SK-N-SH (cell line): ENCODE data around the gene SSR3. TPM values are rescaled to one million over a fixed set of nuclear protein-coding genes. Genes with fewer than 3 reads are reported as not detected.

Source experiments
- CTCF ChIA-PET: fragments of 300-600, 350-600 bp; formaldehyde crosslinking; extraction: SDS; loops from one replicate; lab custom pipeline; 2021; lab: Yijun Ruan, JAX
- POLR2A ChIA-PET: fragments of 350-600 bp; sonication (Branson Sonifier 250); formaldehyde crosslinking; extraction: SDS; loops from one replicate; lab custom pipeline; 2020; ENCODE audit warnings: antibody characterized with exemption, inconsistent platforms; lab: Yijun Ruan, JAX
- DNase-seq: peaks from one replicate; pipeline ENCODE4 v3.0.0; 2012
- H2AFZ ChIP-seq: fragments of 200-600 bp; sonication (generic); 2 replicates; pipeline ENCODE4 v1.8.1; 2016; ENCODE audit warnings: antibody characterized with exemption, mild to moderate bottlenecking, low read depth
- H3F3A ChIP-seq: fragments of 200-600 bp; sonication (generic); replicated peaks from 2 replicates; pipeline ENCODE3; 2016; ENCODE audit warnings: antibody characterized with exemption, mild to moderate bottlenecking; ENCODE audit not compliant: insufficient read depth
- H3K27ac ChIP-seq, 2 experiments: fragments of 200-500 bp in 1 of 2; fragments of 200-600 bp in 1 of 2; sonication (Bioruptor generic) in 1 of 2; sonication (generic), shearing (Covaris generic) in 1 of 2; 2 replicates each; pipeline versions ENCODE4 v1.5.1 to v1.6.1; 2014 to 2016; ENCODE audit warnings: low read depth in 2 of 2, inconsistent platforms in 1 of 2, low read length in 1 of 2, mild to moderate bottlenecking in 1 of 2, mixed read lengths in 1 of 2
- H3K27me3 ChIP-seq: fragments of 200-600 bp; sonication (generic), shearing (Covaris generic); 2 replicates; pipeline ENCODE4 v1.6.1; 2016; ENCODE audit warnings: mixed run types; ENCODE audit not compliant: insufficient read depth
- H3K36me3 ChIP-seq, 2 experiments: fragments of 200-500 bp in 1 of 2; fragments of 200-600 bp in 1 of 2; sonication (Bioruptor generic) in 1 of 2; sonication (generic) in 1 of 2; replicated peaks in 1 of 2; 2 replicates each; pipeline versions ENCODE3 to v1.5.1; 2014 to 2016; ENCODE audit warnings: low read length in 1 of 2, mild to moderate bottlenecking in 1 of 2; ENCODE audit not compliant: insufficient read depth in 2 of 2, control insufficient read depth in 1 of 2
- H3K4me1 ChIP-seq, 2 experiments: fragments of 200-500 bp in 1 of 2; fragments of 200-600 bp in 1 of 2; sonication (Bioruptor generic) in 1 of 2; sonication (generic), shearing (Covaris generic) in 1 of 2; 2 replicates each; pipeline versions ENCODE4 v1.5.1 to v1.6.1; 2014 to 2016; ENCODE audit warnings: low read depth in 1 of 2, low read length in 1 of 2, mixed run types in 1 of 2; ENCODE audit not compliant: insufficient read depth in 2 of 2, control insufficient read depth in 1 of 2
- H3K4me2 ChIP-seq: fragments of 200-600 bp; sonication (generic), shearing (Covaris generic); 2 replicates; pipeline ENCODE4 v1.6.1; 2017; ENCODE audit warnings: mixed run types
- H3K4me3 ChIP-seq, 2 experiments: fragments of 200-500 bp in 1 of 2; fragments of 200-600 bp in 1 of 2; sonication (Bioruptor generic) in 1 of 2; sonication (generic), shearing (Covaris generic) in 1 of 2; 2 replicates each; pipeline versions ENCODE4 v1.5.1 to v1.8.1; 2014 to 2016; ENCODE audit warnings: low read depth in 2 of 2, inconsistent platforms in 1 of 2, low read length in 1 of 2, mild to moderate bottlenecking in 1 of 2, mixed read lengths in 1 of 2, moderate library complexity in 1 of 2
- H3K79me2 ChIP-seq: fragments of 200-600 bp; sonication (generic); 2 replicates; pipeline ENCODE4 v1.8.1; 2017; ENCODE audit warnings: mild to moderate bottlenecking; ENCODE audit not compliant: insufficient read depth
- H3K9ac ChIP-seq: fragments of 200-600 bp; sonication (generic); 2 replicates; pipeline ENCODE4 v1.6.1; 2017; ENCODE audit warnings: mixed run types
- H3K9me2 ChIP-seq: fragments of 200-600 bp; sonication (generic); 2 replicates; pipeline ENCODE4 v1.6.1; 2017; ENCODE audit warnings: mixed run types
- H3K9me3 ChIP-seq: fragments of 200-600 bp; sonication (generic); 2 replicates; pipeline ENCODE4 v1.6.1; 2017; ENCODE audit warnings: mixed run types, mild to moderate bottlenecking, moderate library complexity
- H4K20me1 ChIP-seq: fragments of 200-600 bp; sonication (generic); 2 replicates; pipeline ENCODE4 v1.6.1; 2017; ENCODE audit warnings: mild to moderate bottlenecking, mixed run types; ENCODE audit not compliant: insufficient read depth
- EP300 ChIP-seq, 2 experiments: IDR thresholded peaks; 2 replicates each; pipeline versions ENCODE4 v1.4.0 to v1.6.1; 2012; ENCODE audit warnings: borderline replicate concordance in 1 of 2, low read depth in 1 of 2, low read length in 1 of 2
- EZH2phosphoT487 ChIP-seq: fragments of 200-600 bp; sonication (generic); IDR thresholded peaks from 2 replicates; pipeline ENCODE4 v1.6.1; 2017; ENCODE audit warnings: low read depth, mixed run types, mild to moderate bottlenecking, antibody characterized with exemption, moderate library complexity, borderline replicate concordance
- FOXJ3 ChIP-seq: sonication (generic); formaldehyde crosslinking; IDR thresholded peaks from 2 replicates; pipeline ENCODE4 v1.5.1; 2020; ENCODE audit warnings: mild to moderate bottlenecking, missing genetic modification reagents
- GABPA ChIP-seq: IDR thresholded peaks from 2 replicates; pipeline ENCODE4 v1.4.0; 2012; ENCODE audit warnings: low read depth, mild to moderate bottlenecking
- GATA2 ChIP-seq: sonication (generic); formaldehyde crosslinking; IDR thresholded peaks from 2 replicates; pipeline ENCODE4 v1.5.0; 2020; ENCODE audit warnings: mild to moderate bottlenecking, missing genetic modification reagents
- JUND ChIP-seq: IDR thresholded peaks from 2 replicates; pipeline ENCODE4 v1.4.0; 2012
- MAX ChIP-seq: IDR thresholded peaks from 2 replicates; pipeline ENCODE4 v1.4.0; 2012; ENCODE audit warnings: low read depth
- MEF2A ChIP-seq: IDR thresholded peaks from 2 replicates; pipeline ENCODE4 v1.4.0; 2012; ENCODE audit warnings: low read depth, borderline replicate concordance
- MXI1 ChIP-seq: IDR thresholded peaks from 2 replicates; pipeline ENCODE4 v1.6.1; 2012; ENCODE audit warnings: mild to moderate bottlenecking, low read depth, low read length, improper control_type of control experiment
- NFIC ChIP-seq: IDR thresholded peaks from 2 replicates; pipeline ENCODE4 v1.4.0; 2012; ENCODE audit warnings: borderline replicate concordance
- NRF1 ChIP-seq: IDR thresholded peaks from 2 replicates; pipeline ENCODE4 v1.6.1; 2012; ENCODE audit warnings: low read depth, mild to moderate bottlenecking, low read length
- RFX5 ChIP-seq: IDR thresholded peaks from 2 replicates; pipeline ENCODE4 v1.6.1; 2012; ENCODE audit warnings: mild to moderate bottlenecking, improper control_type of control experiment, low read length
- SMC3 ChIP-seq: IDR thresholded peaks from 2 replicates; pipeline ENCODE4 v1.6.1; 2012; ENCODE audit warnings: low read depth, low read length, improper control_type of control experiment
- TAF1 ChIP-seq: IDR thresholded peaks from 2 replicates; pipeline ENCODE4 v1.6.1; 2012; ENCODE audit warnings: low read depth, mild to moderate bottlenecking, low read length, moderate library complexity, borderline replicate concordance
- TCF12 ChIP-seq: IDR thresholded peaks from 2 replicates; pipeline ENCODE4 v1.4.0; 2012
- TEAD4 ChIP-seq: IDR thresholded peaks from 2 replicates; pipeline ENCODE4 v1.4.0; 2012; ENCODE audit warnings: mild to moderate bottlenecking, borderline replicate concordance; ENCODE audit not compliant: insufficient read depth
- WGBS: methylation state at CpG from one replicate; pipeline ENCODE4 v1.1.6; 2017; ENCODE audit warnings: low lambda C conversion rate; 5-methylcytosine and 5-hydroxymethylcytosine counted together
- polyA plus RNA-seq, 3 experiments: library from polyadenylated mRNA; depleted of rRNA; stranded (reverse); fragments of >200 nt; gene quantifications; 2 replicates each; pipeline ENCODE4 v1.2.3, GENCODE V29; 2012
- TF ChIP-seq, protein P1 (sequence below): fragments of 150-350 bp; IDR thresholded peaks from 2 replicates; pipeline ENCODE4 v1.6.1; 2017; ENCODE audit warnings: antibody characterized with exemption, low read length, low read depth, borderline replicate concordance
- TF ChIP-seq, protein P2 (sequence below): fragments of 150-350 bp; IDR thresholded peaks from 2 replicates; pipeline ENCODE4 v1.6.1; 2016; ENCODE audit warnings: mild to moderate bottlenecking, low read depth, low read length

Gene SSR3
- polyA plus RNA-seq, 1 of the 3 experiments (the other 2 are of a cell fraction), result 61.7 TPM

- Histone ChIP-seq H3K27me3 (no peaks in the 10 kb centered on the region), H3K4me2 (no peak overlapping the region), H2AFZ (no peak overlapping the region), H4K20me1 (no peaks in the 10 kb centered on the region), H3K9me2 (no peaks in the 10 kb centered on the region), H3K9me3 (no peaks in the 10 kb centered on the region), H3K36me3 (no peaks in the 10 kb centered on the region)
- TF ChIP-seq, protein P1, sequence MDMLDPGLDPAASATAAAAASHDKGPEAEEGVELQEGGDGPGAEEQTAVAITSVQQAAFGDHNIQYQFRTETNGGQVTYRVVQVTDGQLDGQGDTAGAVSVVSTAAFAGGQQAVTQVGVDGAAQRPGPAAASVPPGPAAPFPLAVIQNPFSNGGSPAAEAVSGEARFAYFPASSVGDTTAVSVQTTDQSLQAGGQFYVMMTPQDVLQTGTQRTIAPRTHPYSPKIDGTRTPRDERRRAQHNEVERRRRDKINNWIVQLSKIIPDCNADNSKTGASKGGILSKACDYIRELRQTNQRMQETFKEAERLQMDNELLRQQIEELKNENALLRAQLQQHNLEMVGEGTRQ, result no peak
- no peak for TF ChIP-seq EP300 (IDR thresholded peaks at IDR 0.05; ENCODE audit: borderline replicate concordance in 1 of 2, low read depth in 1 of 2, low read length in 1 of 2)
- TF ChIP-seq, all 33 proteins: peak for 0
- ChIA-PET CTCF (interaction anchor here (1.1 kb wide), 1 partner anchor 16 kb away, joined by 3 read pairs; no protein-coding TSS in a partner anchor), POLR2A (no interaction called here)
- no peak overlapping the region for H3K4me3 ChIP-seq
- DNase-seq, result no peak
- no peak overlapping the region for H3K9ac ChIP-seq
- H3K27ac ChIP-seq, result no peak overlapping the region
- peaks cover 6 to 12% of the 10 kb centered on the region in 2 experiments; a peak in 2 of 4 replicates for H3K4me1 ChIP-seq
- H3F3A ChIP-seq, result no peaks in the 10 kb centered on the region
- no peaks in the 10 kb centered on the region for H3K79me2 ChIP-seq
- 74% methylated on average over 2 of the region's 2 CpGs for WGBS
These were observed 48.6 kb upstream of the SSR3 start for GRCh38 chr3:156603379-156604017.

- Histone ChIP-seq H3K27me3 (no peaks in the 10 kb centered on the region), H3K27ac (no peak overlapping the region), H4K20me1 (no peaks in the 10 kb centered on the region), H2AFZ (no peak overlapping the region), H3K36me3 (no peaks in the 10 kb centered on the region), H3K4me3 (no peak overlapping the region), H3K79me2 (no peaks in the 10 kb centered on the region), H3K9me2 (no peaks in the 10 kb centered on the region), H3K4me1 (peaks cover 6 to 7% of the 10 kb centered on the region in 2 experiments; a peak in 2 of 4 replicates), H3K9ac (no peak overlapping the region)
- no peak for DNase-seq
- POLR2A ChIA-PET, result no interaction called here
- 91% methylated on average over 2 of the region's 2 CpGs for WGBS
- no peak for TF ChIP-seq MXI1
- TF ChIP-seq, all 33 proteins: peak for 0
- CTCF ChIA-PET, result interaction anchor here (1.1 kb wide), 1 partner anchor 15 kb away, joined by 3 read pairs; no protein-coding TSS in a partner anchor
- Histone ChIP-seq H3F3A (no peaks in the 10 kb centered on the region), H3K4me2 (no peak overlapping the region), H3K9me3 (no peaks in the 10 kb centered on the region)
These were observed 47.5 kb upstream of the SSR3 start for GRCh38 chr3:156602424-156602823.

GRCh38 chr3:156601497-156601896 is 46.6 kb upstream of the SSR3 start:
- CTCF ChIA-PET, result no interaction called here

More at GRCh38 chr3:156601497-156601896, 46.6 kb upstream of the SSR3 start:
- H4K20me1 ChIP-seq, result no peaks in the 10 kb centered on the region
- no peak overlapping the region for H3K9ac ChIP-seq
- peaks cover 6 to 7% of the 10 kb centered on the region in 2 experiments; a peak in 2 of 4 replicates for H3K4me1 ChIP-seq
- H3K79me2 ChIP-seq, result no peaks in the 10 kb centered on the region
- TF ChIP-seq MXI1, result no peak
- TF ChIP-seq, protein P2, sequence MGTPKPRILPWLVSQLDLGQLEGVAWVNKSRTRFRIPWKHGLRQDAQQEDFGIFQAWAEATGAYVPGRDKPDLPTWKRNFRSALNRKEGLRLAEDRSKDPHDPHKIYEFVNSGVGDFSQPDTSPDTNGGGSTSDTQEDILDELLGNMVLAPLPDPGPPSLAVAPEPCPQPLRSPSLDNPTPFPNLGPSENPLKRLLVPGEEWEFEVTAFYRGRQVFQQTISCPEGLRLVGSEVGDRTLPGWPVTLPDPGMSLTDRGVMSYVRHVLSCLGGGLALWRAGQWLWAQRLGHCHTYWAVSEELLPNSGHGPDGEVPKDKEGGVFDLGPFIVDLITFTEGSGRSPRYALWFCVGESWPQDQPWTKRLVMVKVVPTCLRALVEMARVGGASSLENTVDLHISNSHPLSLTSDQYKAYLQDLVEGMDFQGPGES, result no peak
- no peak for TF ChIP-seq GABPA
- TF ChIP-seq MAX, result no peak
- no peak for TF ChIP-seq EZH2phosphoT487
- TF ChIP-seq SMC3, result no peak
- TF ChIP-seq NRF1, result no peak
- TF ChIP-seq EP300 (IDR thresholded peaks at IDR 0.05; ENCODE audit: borderline replicate concordance in 1 of 2, low read depth in 1 of 2, low read length in 1 of 2), result no peak
- TF ChIP-seq GATA2 (CRISPR knock-in tag), result no peak
- TF ChIP-seq TAF1, result no peak
- TF ChIP-seq MEF2A, result no peak
- no peak for TF ChIP-seq TCF12
- TF ChIP-seq RFX5, result no peak
- no peak for TF ChIP-seq TEAD4
- TF ChIP-seq JUND, result no peak
- TF ChIP-seq FOXJ3, result no peak
- TF ChIP-seq NFIC, result no peak
- TF ChIP-seq, protein P1, result no peak
- POLR2A ChIA-PET, result no interaction called here
- H3K4me3 ChIP-seq, result no peak overlapping the region
- H3K27ac ChIP-seq, result no peak overlapping the region
- no peak overlapping the region for H3K4me2 ChIP-seq
- no peaks in the 10 kb centered on the region for H3K9me3 ChIP-seq
- H3K9me2 ChIP-seq, result no peaks in the 10 kb centered on the region
- no peaks in the 10 kb centered on the region for H3K27me3 ChIP-seq
- no peaks in the 10 kb centered on the region for H3K36me3 ChIP-seq
- no peaks in the 10 kb centered on the region for H3F3A ChIP-seq
- WGBS, result 88% methylated on average over 3 of the region's 3 CpGs
- DNase-seq, result no peak
- no peak overlapping the region for H2AFZ ChIP-seq
